NCI-H187 (cell line): Measurements from ENCODE around the gene USP2.

ENCODE experiments used
- DNase-seq, 2 experiments: peaks; one replicate each; lab custom pipeline; 2025; lab: John Stamatoyannopoulos, UW

The USP2 gene

GRCh38 chr11:119306373-119306890 is 75.1 kb downstream of the USP2 start:
- DNase-seq: no peak

GRCh38 chr11:119305556-119306372 is 75.7 kb downstream of the USP2 start:
- no peak for DNase-seq
